NOMO-1 treated with DMSO at 0.1 percent for 48 hours (cell line): ENCODE results near the gene RHEBL1.

Experiments used
- DNase-seq: peaks from one replicate; lab custom pipeline; 2025; ENCODE audit not compliant: unreplicated experiment; lab: John Stamatoyannopoulos, UW

RHEBL1 gene

DNA sequence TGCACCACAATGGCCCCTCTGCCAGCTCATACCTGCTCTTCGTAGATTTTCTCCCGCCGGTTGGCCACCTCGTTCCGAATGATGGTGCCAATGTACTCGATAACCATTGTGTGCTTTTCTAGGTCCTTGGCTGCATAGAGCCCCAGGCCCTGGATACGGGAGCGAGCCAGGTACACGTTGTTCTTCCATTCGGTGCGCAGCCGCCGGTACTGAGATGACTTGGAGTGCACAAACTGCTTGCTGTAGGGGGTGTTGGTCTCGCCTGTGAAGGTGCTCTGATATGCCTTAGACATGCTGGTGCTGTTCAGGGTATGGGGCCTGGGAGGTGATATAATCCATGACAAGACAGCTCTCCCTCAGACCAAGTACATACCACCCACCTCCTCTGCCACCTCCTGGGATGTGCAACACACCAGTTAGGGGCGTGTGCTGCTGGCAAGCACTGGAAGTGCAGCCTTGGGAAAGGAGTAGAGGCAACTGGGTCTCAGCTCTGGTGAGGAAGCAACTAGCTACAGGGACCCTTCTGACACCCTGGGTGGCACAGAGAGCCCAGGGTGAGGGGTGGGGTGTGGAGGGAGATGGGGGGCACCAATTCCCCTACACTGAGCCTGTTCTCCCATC is 47.1 kb downstream of the RHEBL1 start:
- DNase-seq: no peak

GRCh38 chr12:49021292-49021915 is 48.4 kb downstream of the RHEBL1 start:
- no peak for DNase-seq

DNA sequence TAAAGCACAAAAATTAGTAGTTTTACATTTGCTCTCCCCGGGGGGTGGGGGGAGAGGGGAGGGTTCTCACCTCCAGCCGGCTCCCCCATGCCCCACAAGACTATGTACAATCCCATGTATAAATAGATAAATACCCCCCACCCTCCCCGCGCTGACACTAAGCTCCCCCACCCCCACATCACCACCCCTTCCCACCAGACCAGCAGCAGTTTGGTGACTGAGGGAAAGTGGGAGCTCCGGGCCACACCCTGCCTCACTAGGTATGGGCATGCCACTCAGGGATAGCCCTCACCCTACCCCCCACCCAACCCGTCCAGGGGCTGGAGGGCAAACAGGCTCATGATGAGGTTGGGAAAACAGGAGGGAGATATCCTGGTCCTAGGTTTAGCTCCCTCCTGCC is 49.3 kb downstream of the RHEBL1 start:
- DNase-seq: no peak

- peak; percentile 64 for DNase-seq
Observed at GRCh38 chr12:49019443-49020324, 50.1 kb downstream of the RHEBL1 start.

GRCh38 chr12:49019120-49019430 is 50.7 kb downstream of the RHEBL1 start:
- DNase-seq: peak; percentile 75

- DNase-seq: peak; percentile 97
Observed at GRCh38 chr12:49018261-49019119, 51.3 kb downstream of the RHEBL1 start, which contains the start of gene PRKAG1. PRKAG1 (minus strand) TSS chr12:49018776; CDS start chr12:49018740, 36 bp downstream.

DNA sequence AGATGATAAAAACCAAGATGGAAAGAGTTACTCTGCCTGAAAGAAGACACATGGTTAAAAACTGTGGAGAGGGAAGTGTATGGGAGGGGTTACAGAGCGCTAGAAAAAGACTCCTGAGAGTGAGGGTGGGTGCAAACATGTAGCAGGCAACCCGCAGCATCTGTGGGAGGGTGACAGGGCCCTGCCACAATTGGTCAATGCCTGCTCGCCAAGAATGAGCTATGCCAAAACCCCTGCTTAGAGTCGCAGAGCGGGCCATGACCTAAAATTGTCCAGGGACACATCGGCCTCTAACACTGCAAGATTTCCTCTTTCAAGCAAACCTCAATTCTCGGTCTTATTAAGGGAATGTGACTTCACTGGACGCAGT is 51.9 kb downstream of the RHEBL1 start:
- DNase-seq: peak; percentile 47

DNA sequence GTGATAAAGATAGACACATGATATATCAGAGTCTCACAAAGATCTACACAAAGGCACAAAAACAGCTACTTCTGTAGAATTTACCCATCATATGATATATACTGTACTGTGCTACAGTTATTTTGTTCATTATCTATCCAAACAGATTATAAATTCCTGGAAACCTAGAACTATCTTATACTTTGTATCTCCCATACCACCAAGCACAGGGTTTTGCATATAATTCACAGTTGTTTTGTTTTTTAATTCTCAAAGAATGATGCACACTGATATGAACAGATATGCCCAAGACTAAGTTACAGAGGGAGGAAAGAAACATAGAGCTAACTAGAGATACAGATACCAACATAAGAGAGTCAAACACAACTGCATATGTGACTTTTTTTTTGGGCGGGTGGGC is 54.6 kb downstream of the RHEBL1 start:
- no peak for DNase-seq
